Pulmonary artery endothelial cell (primary cell): Measurements from ENCODE around the gene SNX9. TPM values are rescaled to one million over a fixed set of nuclear protein-coding genes. Genes with fewer than 3 reads are reported as not detected.
"Not testable (repeated sequence)": the region's sequence is repeated elsewhere in the genome, so short reads cannot be mapped to it uniquely, and the experiment has no call there.

Experiments used
- DNase-seq: peaks from one replicate; pipeline ENCODE4 v3.0.0-alpha.2; 2011; ENCODE audit warnings: low read depth, low spot score
- total RNA-seq: library from RNA; depleted of rRNA; stranded (reverse); fragments of >200 nt; gene quantifications from 2 replicates; pipeline ENCODE4 v1.2.3, GENCODE V29; 2014

The SNX9 gene
- total RNA-seq, 1 donor from 2014 or later, result 50.4 TPM

GRCh38 chr6:157921685-157922367 lies 98.8 kb downstream of the SNX9 start:
- DNase-seq, result no peak

GRCh38 chr6:157925771-157926170 lies 102.7 kb downstream of the SNX9 start:
- no peak for DNase-seq

DNA sequence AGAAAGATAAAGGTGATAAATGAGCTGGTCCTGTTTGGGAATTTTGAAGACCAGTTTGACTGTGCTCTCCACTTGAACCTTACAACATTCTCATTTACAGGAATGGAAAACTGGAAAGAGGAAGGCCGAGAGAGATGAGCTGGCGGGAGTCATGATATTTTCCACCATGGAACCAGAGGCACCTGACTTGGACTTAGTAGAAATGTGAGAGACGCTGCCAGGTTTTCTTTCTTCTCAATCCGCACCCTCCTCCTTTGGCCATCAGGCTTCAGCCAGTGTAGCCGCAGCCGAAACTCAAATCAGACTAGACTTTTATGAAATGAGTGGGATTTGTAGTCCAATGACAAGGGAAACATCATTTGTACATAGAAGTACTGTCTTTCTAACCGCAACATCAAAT lies 104.0 kb downstream of the SNX9 start:
- DNase-seq, result no peak

DNA sequence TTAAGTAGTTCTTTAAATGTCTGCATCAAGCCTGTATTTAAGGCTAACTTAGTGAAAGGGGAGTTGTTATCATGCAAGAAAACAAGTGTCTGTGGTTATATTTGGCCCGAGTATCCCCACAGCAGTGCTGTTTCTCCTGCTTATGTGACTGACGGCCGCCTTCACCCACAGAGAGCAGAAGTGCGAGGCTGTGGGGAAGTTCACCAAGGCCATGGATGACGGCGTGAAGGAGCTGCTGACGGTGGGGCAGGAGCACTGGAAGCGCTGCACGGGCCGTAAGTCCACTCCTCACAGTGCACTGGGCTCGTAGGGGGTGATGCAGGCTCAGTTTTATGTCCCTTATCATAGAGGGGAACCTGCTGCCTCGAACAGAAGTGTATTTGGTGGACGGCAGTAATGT lies 105.4 kb downstream of the SNX9 start:
- no peak for DNase-seq

DNA sequence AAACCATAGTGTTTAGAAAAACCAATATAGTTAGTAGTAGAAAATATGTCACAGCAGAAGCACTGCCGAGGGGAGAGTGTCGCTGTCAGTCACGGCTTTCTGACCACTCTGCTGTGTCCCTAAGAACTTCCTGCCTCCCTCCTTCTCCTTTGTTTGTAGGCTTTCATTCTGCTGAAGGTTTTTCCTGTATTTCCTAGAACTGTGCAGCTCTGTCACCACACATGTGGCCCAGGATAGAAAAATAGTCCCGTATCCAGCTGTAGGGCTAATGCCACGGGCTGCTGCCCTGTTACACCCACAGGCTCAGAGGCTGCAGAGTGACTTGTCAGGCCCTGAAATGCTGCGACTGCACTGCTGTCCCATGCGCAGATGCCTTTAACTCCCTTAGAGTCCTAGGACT lies 106.0 kb downstream of the SNX9 start:
- no peak for DNase-seq

- no peak for DNase-seq
Observed at GRCh38 chr6:157929765-157930319, 106.8 kb downstream of the SNX9 start.

DNA sequence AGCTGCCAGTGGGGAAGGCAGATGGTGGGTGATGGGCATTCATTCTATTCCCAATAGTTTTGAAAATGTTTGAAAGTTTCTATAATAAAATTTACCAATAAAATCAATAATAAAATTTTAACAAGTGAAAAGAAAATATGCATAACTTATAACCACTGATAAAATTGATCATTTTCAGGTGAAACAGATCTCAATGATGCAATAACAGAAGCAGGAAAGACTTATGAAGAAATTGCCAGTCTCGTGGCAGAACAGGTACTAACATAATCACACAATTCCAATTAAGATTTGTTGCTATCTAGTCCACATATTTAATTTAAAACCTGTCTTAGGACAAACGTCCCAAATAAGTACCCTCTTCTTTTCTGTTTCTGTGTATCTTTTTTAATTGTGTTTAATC lies 112.7 kb downstream of the SNX9 start:
- DNase-seq, result no peak

DNA sequence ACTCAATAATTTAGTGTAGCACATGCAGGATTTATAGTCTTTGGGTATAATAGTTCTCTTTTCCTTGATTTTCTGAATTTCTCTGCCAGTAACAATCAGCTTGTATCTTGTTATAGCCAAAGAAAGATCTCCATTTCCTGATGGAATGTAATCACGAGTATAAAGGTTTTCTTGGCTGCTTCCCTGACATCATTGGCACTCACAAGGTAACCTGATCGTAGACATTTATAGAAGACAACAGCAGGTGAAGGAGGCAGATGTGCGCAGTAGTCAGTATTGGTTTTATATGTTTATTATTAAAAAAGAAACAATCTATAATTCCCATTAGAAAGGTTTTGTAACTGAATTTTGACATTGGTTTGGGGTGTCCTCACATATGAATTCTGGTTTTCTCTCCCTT lies 114.3 kb downstream of the SNX9 start:
- no peak for DNase-seq

DNA sequence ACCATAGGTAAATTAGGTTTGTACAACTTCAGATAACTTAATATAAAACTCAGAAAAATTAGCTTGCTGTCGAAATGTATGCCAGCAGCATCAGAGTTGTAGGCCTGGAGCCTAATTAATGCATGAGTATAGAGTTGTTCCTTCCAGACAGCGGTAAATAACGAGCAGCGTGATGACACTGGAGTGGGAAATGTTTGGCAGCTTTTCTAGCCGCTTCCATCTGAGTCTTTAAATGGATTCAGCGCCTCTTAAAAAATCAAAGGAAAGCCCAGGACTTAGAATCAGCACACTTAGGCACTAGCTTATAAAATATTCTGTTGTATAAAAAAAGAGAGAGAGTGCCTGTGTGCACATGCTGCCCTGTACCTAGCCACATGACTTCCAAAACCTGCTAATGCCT lies 114.9 kb downstream of the SNX9 start:
- DNase-seq, result no peak

DNA sequence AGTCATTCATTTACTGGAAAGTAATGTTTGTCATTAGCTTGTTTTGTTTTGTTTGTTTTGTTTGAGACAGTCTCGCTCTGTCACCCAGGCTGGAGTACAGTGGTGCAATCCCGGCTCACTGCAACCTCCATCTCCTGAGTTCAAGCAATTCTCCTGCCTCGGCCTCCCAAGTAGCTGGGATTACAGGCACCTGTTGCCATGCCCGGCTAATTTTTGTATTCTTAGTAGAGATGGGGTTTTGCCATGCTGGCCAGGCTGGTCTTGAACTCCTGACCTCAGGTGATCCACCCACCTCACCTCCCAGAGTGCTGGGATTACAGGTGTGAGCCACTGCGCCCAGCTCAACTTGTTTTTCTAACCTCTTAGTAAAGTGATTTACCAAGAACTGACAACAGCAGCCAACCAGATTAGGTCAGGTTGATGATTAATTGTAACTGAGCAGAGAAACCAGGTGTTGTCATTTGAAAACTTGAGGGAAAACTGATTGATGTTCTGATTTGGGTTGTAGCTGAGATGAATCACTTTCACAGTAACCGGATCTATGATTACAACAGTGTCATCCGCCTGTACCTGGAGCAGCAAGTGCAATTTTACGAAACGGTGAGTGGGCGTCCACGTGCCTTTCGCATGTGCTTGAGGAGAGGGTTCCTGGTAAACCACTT lies 117.5 kb downstream of the SNX9 start:
- not testable (repeated sequence) for DNase-seq

GRCh38 chr6:157941101-157941863 lies 118.2 kb downstream of the SNX9 start:
- DNase-seq, result no peak

GRCh38 chr6:157942351-157942750 lies 119.3 kb downstream of the SNX9 start:
- DNase-seq, result no peak

- no peak for DNase-seq
Observed at GRCh38 chr6:157943249-157943963, 120.4 kb downstream of the SNX9 start.

DNA sequence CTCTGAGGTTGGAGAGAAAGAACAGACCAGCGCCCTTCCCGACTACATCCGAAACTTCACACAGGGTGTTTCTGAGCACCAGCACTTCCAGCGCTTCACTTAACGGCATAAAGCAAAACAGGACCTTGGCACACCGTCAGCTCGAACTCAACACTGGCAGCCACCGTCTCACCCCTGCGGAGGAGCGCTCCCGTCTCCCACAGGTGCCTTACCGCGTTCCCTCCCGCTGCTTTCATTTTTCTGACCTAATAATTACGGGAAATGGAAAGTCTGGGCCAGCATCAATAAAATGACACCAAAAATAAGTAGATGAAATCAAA lies 120.9 kb downstream of the SNX9 start:
- DNase-seq, result no peak

GRCh38 chr6:157944983-157945931 lies 122.2 kb downstream of the SNX9 start:
- DNase-seq, result no peak

DNA sequence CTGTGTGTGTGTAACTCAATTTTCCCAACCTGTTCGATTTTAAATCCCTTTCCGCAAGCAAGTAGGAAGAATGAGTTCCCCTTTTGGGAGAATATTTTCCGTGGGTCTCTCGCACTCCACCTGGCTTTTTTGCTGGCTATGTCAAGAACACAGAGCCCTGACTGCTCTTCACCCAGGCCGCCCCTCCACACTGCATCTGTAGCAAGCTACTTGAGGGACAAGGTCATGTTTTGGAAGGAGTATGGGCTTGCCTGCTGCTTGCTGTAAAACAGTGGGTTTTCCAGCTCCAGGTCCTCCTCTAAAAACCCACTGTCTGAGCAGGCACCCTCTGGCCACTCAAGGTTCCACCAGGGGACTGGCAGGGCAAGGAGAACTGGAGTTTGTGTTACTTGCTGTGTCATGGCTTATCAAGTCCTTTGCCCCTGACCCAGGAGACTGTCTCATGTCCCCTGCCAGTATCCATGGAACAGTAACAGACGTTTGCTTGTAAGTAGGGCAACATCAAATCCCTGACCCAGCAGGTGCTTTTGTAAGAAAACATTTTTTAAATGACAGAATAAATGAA lies 123.1 kb downstream of the SNX9 start:
- DNase-seq, result no peak

DNA sequence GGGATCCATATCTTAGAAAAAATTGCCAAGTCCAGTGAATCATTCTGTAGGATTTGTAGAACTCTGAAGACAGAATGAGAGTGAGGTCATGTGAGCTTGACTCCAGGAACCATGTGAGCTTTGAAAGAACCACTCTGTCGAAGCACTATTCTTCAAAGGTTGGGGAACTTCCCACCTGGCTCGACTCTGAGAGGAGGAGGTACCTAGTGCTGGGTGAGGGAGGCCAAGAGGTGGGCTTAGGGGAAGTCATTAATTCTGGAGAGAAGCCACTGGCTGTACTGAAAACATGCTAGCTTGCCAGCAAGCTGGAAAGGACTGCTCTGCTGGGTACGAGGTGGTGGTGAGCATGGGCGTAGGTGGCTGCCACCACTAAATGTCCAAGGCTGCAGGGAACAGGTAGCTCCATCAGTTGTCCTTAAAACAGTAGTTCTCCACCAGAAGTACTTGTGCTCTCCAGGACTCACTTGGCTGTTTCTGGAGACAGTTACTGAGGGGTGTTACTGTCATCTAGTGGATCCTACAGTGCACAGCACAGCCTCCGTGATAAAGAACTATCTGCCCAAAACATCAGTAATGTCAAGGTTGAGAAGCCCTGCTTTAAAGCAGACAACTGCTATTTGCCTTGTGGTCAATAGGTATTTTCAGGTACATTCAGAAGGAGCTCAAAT lies 124.0 kb downstream of the SNX9 start:
- no peak for DNase-seq

GRCh38 chr6:157950899-157951298 lies 127.9 kb downstream of the SNX9 start:
- DNase-seq, result not testable (repeated sequence)

DNA sequence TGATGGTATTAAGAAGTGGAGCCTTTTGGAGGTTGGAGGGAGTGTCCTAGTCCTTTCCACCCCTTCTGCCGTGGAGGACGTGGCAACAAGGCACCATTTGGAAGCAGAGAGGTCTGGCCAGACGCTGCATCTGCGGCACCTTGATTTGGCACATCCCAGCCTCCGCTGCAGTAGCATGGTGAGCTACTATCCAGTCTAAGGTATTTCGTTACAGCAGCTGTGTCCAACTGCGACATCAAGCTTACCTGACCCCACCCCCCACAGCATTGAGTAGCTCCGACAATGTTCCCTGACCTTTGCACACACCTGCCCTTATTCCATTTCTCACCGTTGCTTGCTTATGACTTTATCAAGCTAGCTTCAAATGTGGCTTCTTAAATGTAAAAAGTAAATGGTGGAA lies 128.8 kb downstream of the SNX9 start:
- DNase-seq, result no peak

DNA sequence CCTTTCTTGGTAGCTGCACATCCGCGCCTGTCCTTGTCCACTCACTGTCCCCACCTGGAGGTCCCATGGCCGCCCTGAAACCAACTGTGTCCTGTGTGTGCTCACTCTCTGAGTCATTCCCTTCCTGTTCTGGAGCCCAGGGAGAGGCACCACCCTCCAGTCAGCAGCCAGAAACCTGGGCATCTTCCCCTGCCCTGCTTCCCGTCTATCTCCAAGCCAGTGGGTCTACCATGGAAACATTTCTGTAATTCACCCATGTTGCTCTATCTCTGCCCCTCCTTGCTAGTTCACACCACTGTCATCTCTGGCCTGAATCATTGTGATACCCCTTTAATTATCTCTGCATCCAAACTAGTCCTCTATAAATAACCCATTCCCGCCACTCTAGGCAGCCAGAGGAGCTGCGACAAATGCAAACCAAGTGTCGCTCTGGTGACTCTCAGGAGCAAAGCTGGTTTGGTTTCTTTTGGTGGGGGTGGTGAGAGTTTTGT lies 129.9 kb downstream of the SNX9 start:
- DNase-seq, result no peak
